Sigmoid colon (tissue), 7 donors: ENCODE measurements around the gene VSTM4. TPM values are rescaled to one million over a fixed set of nuclear protein-coding genes. Genes with fewer than 3 reads are reported as not detected.
A peak's percentile ranks its signal among the peaks of the same experiment; 100 is the strongest.

ENCODE experiments used
- DNase-seq: peaks from one replicate; pipeline ENCODE4 v3.0.0-alpha.2; 2019
- H3K27ac ChIP-seq, 4 donors: fragments of 200-600 bp; sonication (generic); one replicate each; pipeline ENCODE4 v1.5.1; 2016 to 2019; ENCODE audit warnings: mild to moderate bottlenecking in 1 of 4
- H3K27me3 ChIP-seq, 3 donors: fragments of 200-600 bp; sonication (generic); one replicate each; pipeline ENCODE4 v1.5.1; 2019; ENCODE audit warnings: mild to moderate bottlenecking in 1 of 3
- H3K36me3 ChIP-seq, 4 donors: fragments of 200-600 bp; sonication (generic); one replicate each; pipeline ENCODE4 v1.5.1; 2016 to 2019
- H3K4me1 ChIP-seq, 4 donors: fragments of 200-600 bp; sonication (generic); one replicate each; pipeline ENCODE4 v1.5.1; 2017 to 2019
- H3K4me3 ChIP-seq, 4 donors: fragments of 200-600 bp; sonication (generic); one replicate each; pipeline ENCODE4 v1.5.1; 2017 to 2019; ENCODE audit warnings: mild to moderate bottlenecking in 2 of 4, moderate library complexity in 1 of 4
- H3K9me3 ChIP-seq, 4 donors: fragments of 200-600 bp in 3 of 4; sonication (generic) in 3 of 4; one replicate each; pipeline versions ENCODE4 v1.5.1 to v1.6.1; 2013 to 2019
- CTCF ChIP-seq, 4 experiments: fragments of 450-650 bp in 3 of 4; fragments of 200-600 bp in 1 of 4; IDR thresholded peaks; one replicate each; pipeline ENCODE4 v1.5.1; 2016 to 2019; ENCODE audit warnings: antibody characterized with exemption in 4 of 4, mild to moderate bottlenecking in 3 of 4, moderate library complexity in 2 of 4
- EP300 ChIP-seq, 4 donors: sonication (generic); formaldehyde crosslinking; IDR thresholded peaks; one replicate each; pipeline ENCODE4 v1.6.1; 2017; ENCODE audit warnings: antibody characterized with exemption in 4 of 4
- POLR2A ChIP-seq, 2 donors: fragments of 450-650 bp; IDR thresholded peaks; one replicate each; pipeline ENCODE4 v1.6.1; 2016; ENCODE audit warnings: antibody characterized with exemption in 2 of 2, mild to moderate bottlenecking in 2 of 2, moderate library complexity in 2 of 2
- POLR2AphosphoS5 ChIP-seq, 4 donors: sonication (generic); formaldehyde crosslinking; IDR thresholded peaks; one replicate each; pipeline ENCODE4 v1.6.1; 2017; ENCODE audit warnings: antibody characterized with exemption in 4 of 4
- WGBS, 2 donors: extraction: QIAGEN DNeasy Blood & Tissue Kit; methylation state at CpG; one replicate each; pipeline ENCODE4 v1.1.7; 2013; 5-methylcytosine and 5-hydroxymethylcytosine counted together
- intact Hi-C: fragments of 100-400 bp; cut with DNase I; formaldehyde crosslinking; loops from one replicate; pipeline ENCODE4 v1.15.1; 2023
- polyA plus RNA-seq, 3 donors: library from polyadenylated mRNA; stranded (reverse); fragments of 200-250 nt; gene quantifications; one replicate each; pipeline ENCODE4 v1.2.3, GENCODE V29; 2013
- total RNA-seq, 4 donors: library from RNA; depleted of rRNA; stranded (reverse); fragments of >200 nt; gene quantifications; one replicate each; pipeline ENCODE4 v1.1.0, GENCODE V29; 2016
- donor health status: healthy with polysubstance abuse.
- donor health status: Bipolar disorder and iron deficiency.
- donor health status: healthy.

Gene VSTM4
- total and polyA plus RNA-seq, 7 donors: 0.23 to 13.3 (median 9.5) TPM

GRCh38 chr10:49091450-49092210 lies 23.7 kb downstream of the VSTM4 start:
- WGBS, 2 donors: 84 to 86% methylated on average over 13 of the region's 13 CpGs
- TF ChIP-seq EP300 (IDR thresholded peaks at IDR 0.05) (no peak), POLR2AphosphoS5 (IDR thresholded peaks at IDR 0.05) (no peak), CTCF (IDR thresholded peaks at IDR 0.05) (no peak), POLR2A (IDR thresholded peaks at IDR 0.05) (no peak)
- Histone ChIP-seq H3K27ac (no peak overlapping the region), H3K4me3 (no peak overlapping the region), H3K36me3 (no peaks in the 10 kb centered on the region), H3K27me3 (no peaks in the 10 kb centered on the region), H3K4me1 (peaks cover 0 to 26% (median 22%) of the 10 kb centered on the region in 4 donors), H3K9me3 (peaks cover 0 to 4% (median 2%) of the 10 kb centered on the region in 4 donors)
- intact Hi-C loops: no loop called here
- DNase-seq: no peak

GRCh38 chr10:49090696-49091380 lies 24.5 kb downstream of the VSTM4 start:
- no peak for TF ChIP-seq POLR2AphosphoS5 (IDR thresholded peaks at IDR 0.05)
- TF ChIP-seq POLR2A (IDR thresholded peaks at IDR 0.05): no peak
- TF ChIP-seq CTCF (IDR thresholded peaks at IDR 0.05): no peak
- TF ChIP-seq EP300 (IDR thresholded peaks at IDR 0.05): no peak
- WGBS, 2 donors: 63 to 82% methylated on average over 6 of the region's 6 CpGs

GRCh38 chr10:49090189-49090575 lies 25.1 kb downstream of the VSTM4 start:
- no peak for DNase-seq
- Histone ChIP-seq H3K4me1 (peaks cover 0 to 26% (median 19%) of the 10 kb centered on the region in 4 donors), H3K27ac (peak overlapping the region in 2 of 4 donors; percentile 46), H3K9me3 (peaks cover 0 to 5% (median 3%) of the 10 kb centered on the region in 4 donors), H3K4me3 (no peak overlapping the region), H3K27me3 (no peaks in the 10 kb centered on the region), H3K36me3 (no peaks in the 10 kb centered on the region)
- intact Hi-C loops: no loop called here
- TF ChIP-seq CTCF (IDR thresholded peaks at IDR 0.05): no peak
- WGBS, 2 donors: 53 to 74% methylated on average over 1 of the region's 1 CpG

More at GRCh38 chr10:49090696-49091380, 24.5 kb downstream of the VSTM4 start:
- H3K27me3 ChIP-seq: no peaks in the 10 kb centered on the region
- no peak overlapping the region for H3K4me3 ChIP-seq
- H3K27ac ChIP-seq: peak overlapping the region in 2 of 4 donors; percentile 46
- intact Hi-C loops: no loop called here
- H3K9me3 ChIP-seq: peaks cover 0 to 5% (median 3%) of the 10 kb centered on the region in 4 donors
- peaks cover 0 to 26% (median 19%) of the 10 kb centered on the region in 4 donors for H3K4me1 ChIP-seq
- no peak for DNase-seq
- H3K36me3 ChIP-seq: no peaks in the 10 kb centered on the region

GRCh38 chr10:49089557-49090188 lies 25.6 kb downstream of the VSTM4 start:
- no peak for DNase-seq
- WGBS, 2 donors: 67 to 85% methylated on average over 3 of the region's 3 CpGs
- TF ChIP-seq EP300 (IDR thresholded peaks at IDR 0.05) (no peak), POLR2A (IDR thresholded peaks at IDR 0.05) (no peak), POLR2AphosphoS5 (IDR thresholded peaks at IDR 0.05) (peak in 3 of 4 donors; percentile 25 to 49 (median 39)), CTCF (IDR thresholded peaks at IDR 0.05) (no peak)
- H3K4me3 ChIP-seq: no peak overlapping the region
- peak overlapping the region in 2 of 4 donors; percentile 46 for H3K27ac ChIP-seq
- intact Hi-C loops: no loop called here
- H3K36me3 ChIP-seq: peaks cover 0 to 4% (median 1%) of the 10 kb centered on the region in 4 donors
- no peaks in the 10 kb centered on the region for H3K27me3 ChIP-seq
- H3K4me1 ChIP-seq: peaks cover 0 to 22% (median 19%) of the 10 kb centered on the region in 4 donors
- H3K9me3 ChIP-seq: peaks cover 0 to 5% (median 3%) of the 10 kb centered on the region in 4 donors
